Skeletal muscle cell (primary cell): ENCODE results near the gene ATG5.
"Not testable (repeated sequence)": the region's sequence is repeated elsewhere in the genome, so short reads cannot be mapped to it uniquely, and the experiment has no call there.

Experiments used
- DNase-seq: peaks from one replicate; pipeline ENCODE4 v3.0.0-alpha.2; 2010; ENCODE audit warnings: low read depth
- H3K4me3 ChIP-seq: 2 replicates; pipeline ENCODE4 v1.5.1; 2011; ENCODE audit warnings: low read depth, mild to moderate bottlenecking, control low read depth, low read length, moderate library complexity

The ATG5 gene

GRCh38 chr6:106269268-106269919 lies 56.2 kb downstream of the ATG5 start:
- H3K4me3 ChIP-seq, DNase-seq: not testable (repeated sequence)

DNA sequence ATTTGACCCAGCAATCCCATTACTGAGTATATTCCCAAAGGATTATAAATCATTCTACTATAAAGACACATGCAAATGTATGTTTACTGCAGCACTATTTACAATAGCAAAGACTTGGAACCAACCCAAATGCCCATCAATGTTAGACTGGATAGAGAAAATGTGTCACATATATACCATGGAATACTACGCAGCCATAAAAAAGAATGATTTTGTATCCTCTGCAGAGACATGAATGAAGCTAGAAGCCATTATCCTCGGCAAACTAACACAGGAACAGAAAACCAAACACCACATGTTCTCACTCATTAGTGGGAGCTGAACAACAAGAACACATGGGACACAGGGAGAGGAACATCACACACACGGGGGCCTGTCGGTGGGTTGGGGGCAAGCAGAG lies 57.1 kb downstream of the ATG5 start:
- H3K4me3 ChIP-seq, DNase-seq: not testable (repeated sequence)

- DNase-seq, H3K4me3 ChIP-seq: not testable (repeated sequence)
Measured at GRCh38 chr6:106264433-106264832, 61.1 kb downstream of the ATG5 start.

- not testable (repeated sequence) for H3K4me3 ChIP-seq, DNase-seq
Measured at GRCh38 chr6:106259748-106260147, 65.8 kb downstream of the ATG5 start.

GRCh38 chr6:106258726-106259125 lies 66.8 kb downstream of the ATG5 start:
- H3K4me3 ChIP-seq = no peak overlapping the region

GRCh38 chr6:106257195-106257594 lies 68.4 kb downstream of the ATG5 start:
- no peak overlapping the region for H3K4me3 ChIP-seq

More at GRCh38 chr6:106258726-106259125, 66.8 kb downstream of the ATG5 start:
- DNase-seq = no peak

GRCh38 chr6:106256201-106256968 lies 69.2 kb downstream of the ATG5 start:
- peak; percentile 82 for DNase-seq
- no peak overlapping the region for H3K4me3 ChIP-seq

More at GRCh38 chr6:106257195-106257594, 68.4 kb downstream of the ATG5 start:
- no peak for DNase-seq

- no peak overlapping the region for H3K4me3 ChIP-seq
Measured at GRCh38 chr6:106255306-106255705, 70.3 kb downstream of the ATG5 start.

DNA sequence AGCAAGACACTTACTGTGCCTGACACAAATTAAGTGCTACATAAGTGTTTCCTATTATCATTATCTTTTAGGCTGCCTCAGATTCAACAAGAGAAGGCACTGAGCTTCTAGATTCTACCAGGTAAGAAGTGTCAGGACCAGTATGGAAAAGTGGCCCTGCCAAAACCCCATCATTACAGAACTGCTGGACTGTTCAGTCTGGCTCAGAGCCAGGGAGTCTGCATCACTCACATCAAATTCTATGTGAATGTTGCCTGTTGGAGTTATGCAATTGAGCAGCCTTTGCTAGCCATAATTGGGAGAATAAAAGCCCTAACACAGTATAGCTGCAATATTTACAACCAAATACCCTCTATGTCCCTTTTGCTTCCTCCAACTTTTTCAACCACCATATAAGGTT lies 70.9 kb downstream of the ATG5 start:
- DNase-seq = peak; percentile 85
- no peak overlapping the region for H3K4me3 ChIP-seq

More at GRCh38 chr6:106255306-106255705, 70.3 kb downstream of the ATG5 start:
- DNase-seq = no peak

- peak; percentile 54 for DNase-seq
- H3K4me3 ChIP-seq = no peak overlapping the region
Measured at GRCh38 chr6:106253731-106254130, 71.8 kb downstream of the ATG5 start.

DNA sequence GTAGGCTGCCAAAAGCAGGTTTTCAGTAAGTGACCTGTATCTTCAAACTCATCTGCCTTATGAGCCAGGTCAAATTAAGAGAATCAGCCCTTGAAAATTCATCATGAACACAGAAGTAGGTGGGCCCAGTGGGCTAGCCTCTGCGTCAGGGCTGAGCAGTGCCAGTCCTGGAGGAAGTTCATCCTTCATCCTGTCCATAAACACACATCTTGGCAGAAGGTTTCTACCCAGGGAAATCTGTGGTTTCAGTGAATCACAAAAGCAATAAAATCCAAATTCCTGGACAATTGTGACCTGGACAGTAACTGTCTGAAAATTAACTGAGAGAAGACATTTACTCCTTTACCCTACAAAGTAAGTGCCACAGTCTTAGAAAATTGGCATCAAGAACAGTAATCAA lies 72.4 kb downstream of the ATG5 start:
- H3K4me3 ChIP-seq = no peak overlapping the region
- DNase-seq = peak; percentile 93

GRCh38 chr6:106252687-106253086 lies 72.9 kb downstream of the ATG5 start:
- no peak overlapping the region for H3K4me3 ChIP-seq
- no peak for DNase-seq

DNA sequence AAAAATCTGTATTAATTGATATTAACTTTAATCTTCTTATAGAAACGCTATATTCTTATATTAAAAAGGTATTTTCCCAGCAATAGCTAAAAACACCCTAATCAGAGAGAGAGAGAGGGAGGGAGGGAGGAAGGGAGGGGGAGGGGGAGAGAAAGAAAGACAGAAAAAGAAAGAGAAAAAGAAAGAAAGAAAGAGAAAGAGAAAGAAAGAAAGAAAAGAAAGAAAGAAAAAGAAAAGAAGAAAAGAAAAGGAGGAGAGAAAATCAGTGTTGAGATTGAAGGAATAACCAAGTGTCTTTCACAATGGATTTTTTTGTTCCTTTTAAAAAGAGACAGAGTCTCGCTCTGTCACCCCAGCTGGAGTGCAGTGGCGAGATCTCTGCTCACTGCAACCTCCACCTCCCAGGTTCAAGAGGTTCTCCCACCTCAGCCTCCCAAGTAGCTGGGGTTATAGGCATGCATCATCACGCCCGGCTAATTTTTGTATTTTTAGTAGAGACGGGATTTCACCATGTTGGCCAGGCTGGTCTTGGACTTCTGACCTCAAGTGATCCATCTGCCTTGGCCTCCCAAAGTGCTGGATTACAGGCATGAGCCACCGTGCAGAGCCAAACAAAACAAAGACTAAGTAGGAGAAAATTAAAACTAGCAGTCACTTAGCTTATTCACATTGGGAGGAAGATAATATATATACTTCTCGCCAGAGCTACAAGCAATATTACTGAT lies 73.9 kb downstream of the ATG5 start:
- not testable (repeated sequence) for H3K4me3 ChIP-seq
- peak; percentile 54 for DNase-seq

DNA sequence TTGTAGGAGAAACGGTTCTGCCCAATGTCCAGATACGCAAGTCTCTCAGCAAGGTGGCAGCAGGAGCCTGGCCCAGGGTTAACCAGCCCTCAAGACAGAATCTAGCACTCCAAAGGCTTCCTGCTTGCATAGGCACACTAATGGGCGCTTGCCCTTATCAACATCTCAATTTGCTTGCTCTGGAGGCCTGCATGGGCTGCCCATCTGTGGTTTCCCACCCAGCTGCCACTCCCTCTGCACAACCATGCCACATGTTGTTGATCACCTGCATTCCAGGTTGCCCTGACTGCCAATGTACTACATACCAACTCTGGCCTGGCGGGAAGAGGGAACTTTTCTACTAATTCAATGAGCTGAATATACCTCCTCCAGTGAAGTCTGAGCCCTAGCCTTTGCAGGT lies 74.6 kb downstream of the ATG5 start:
- H3K4me3 ChIP-seq = no peak overlapping the region
- no peak for DNase-seq

- H3K4me3 ChIP-seq = no peak overlapping the region
- no peak for DNase-seq
Measured at GRCh38 chr6:106249658-106250057, 75.9 kb downstream of the ATG5 start.

DNA sequence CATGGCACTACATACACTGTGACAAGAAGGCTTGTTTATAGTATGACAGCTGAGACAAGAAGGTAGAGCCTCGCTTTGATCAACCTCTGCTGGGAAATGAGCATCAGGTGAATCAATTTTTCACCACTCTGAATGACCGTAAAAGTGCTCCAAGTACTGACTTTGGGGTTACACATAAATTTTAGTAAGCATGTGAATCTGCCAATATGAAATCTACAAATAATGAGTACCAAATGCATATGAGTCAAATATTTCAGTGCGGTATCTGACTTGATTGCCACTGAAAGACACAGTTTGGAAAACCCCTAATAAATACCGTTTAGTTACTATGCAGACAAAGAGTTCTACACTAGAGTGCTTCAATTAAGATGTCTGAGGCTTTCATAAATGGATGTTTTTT lies 77.8 kb downstream of the ATG5 start:
- DNase-seq = no peak
- H3K4me3 ChIP-seq = no peak overlapping the region

- DNase-seq = peak; percentile 87
Measured at GRCh38 chr6:106247293-106247692, 78.3 kb downstream of the ATG5 start.

GRCh38 chr6:106244931-106245330 lies 80.6 kb downstream of the ATG5 start:
- no peak for DNase-seq
- H3K4me3 ChIP-seq = no peak overlapping the region

More at GRCh38 chr6:106247293-106247692, 78.3 kb downstream of the ATG5 start:
- no peak overlapping the region for H3K4me3 ChIP-seq

- H3K4me3 ChIP-seq = no peak overlapping the region
- no peak for DNase-seq
Measured at GRCh38 chr6:106244521-106244920, 81.0 kb downstream of the ATG5 start.

DNA sequence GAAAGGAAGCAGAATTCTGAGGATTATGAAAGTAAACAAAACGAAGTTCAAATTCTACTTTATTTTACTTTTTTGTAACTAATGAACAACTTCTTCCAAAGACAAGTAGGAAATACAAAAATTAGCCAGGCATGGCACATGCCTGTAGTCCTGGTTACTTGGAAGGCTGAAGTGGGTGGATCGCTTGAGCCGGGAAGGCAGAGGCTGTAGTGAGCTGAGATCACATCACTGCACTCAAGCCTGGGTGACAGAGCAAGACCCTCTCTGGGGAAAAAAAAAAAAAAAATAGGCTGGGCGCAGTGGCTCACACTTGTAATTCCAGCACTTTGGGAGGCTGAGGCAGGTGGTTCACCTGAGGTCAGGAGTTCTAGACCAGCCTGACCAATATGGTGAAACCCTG lies 82.3 kb downstream of the ATG5 start:
- DNase-seq = no peak
- H3K4me3 ChIP-seq = no peak overlapping the region
